ENCODE measurements around the gene TMTC1.

Gene TMTC1

GRCh38 chr12:29780084-29780483 lies 3.7 kb downstream of the TMTC1 start:
- no peak for DNase-seq (ENCODE audit: low read depth)

- DNase-seq (ENCODE audit: low read depth): no peak
These were observed 5.2 kb downstream of the TMTC1 start for GRCh38 chr12:29778531-29778930.

- no peak for DNase-seq (ENCODE audit: low read depth)
These were observed 10.7 kb downstream of the TMTC1 start for GRCh38 chr12:29773076-29773475.

GRCh38 chr12:29771786-29772185 lies 12.0 kb downstream of the TMTC1 start:
- no peak for DNase-seq (ENCODE audit: low read depth)

- no peak for DNase-seq (ENCODE audit: low read depth)
These were observed 12.6 kb downstream of the TMTC1 start for GRCh38 chr12:29771165-29771564.

- DNase-seq (ENCODE audit: low read depth): peak; percentile 22
These were observed 14.4 kb downstream of the TMTC1 start for GRCh38 chr12:29769162-29769858.

GRCh38 chr12:29768372-29768771 lies 15.4 kb downstream of the TMTC1 start:
- no peak for DNase-seq (ENCODE audit: low read depth)

GRCh38 chr12:29763301-29763683 lies 20.4 kb downstream of the TMTC1 start:
- no peak for DNase-seq (ENCODE audit: low read depth)

- DNase-seq (ENCODE audit: low read depth): no peak
These were observed 21.0 kb downstream of the TMTC1 start for GRCh38 chr12:29762637-29763300.

- no peak for DNase-seq (ENCODE audit: low read depth)
These were observed 23.8 kb downstream of the TMTC1 start for GRCh38 chr12:29759950-29760349.

GRCh38 chr12:29756741-29757390 lies 26.9 kb downstream of the TMTC1 start:
- DNase-seq (ENCODE audit: low read depth): no peak

- DNase-seq (ENCODE audit: low read depth): no peak
These were observed 29.2 kb downstream of the TMTC1 start for GRCh38 chr12:29754235-29755189.

- no peak for DNase-seq (ENCODE audit: low read depth)
These were observed 31.6 kb downstream of the TMTC1 start for GRCh38 chr12:29752121-29752520.

GRCh38 chr12:29751676-29752075 lies 32.1 kb downstream of the TMTC1 start:
- DNase-seq (ENCODE audit: low read depth): no peak

GRCh38 chr12:29750928-29751220 lies 32.9 kb downstream of the TMTC1 start:
- DNase-seq (ENCODE audit: low read depth): no peak

GRCh38 chr12:29750131-29750927 lies 33.4 kb downstream of the TMTC1 start:
- DNase-seq (ENCODE audit: low read depth): no peak

- DNase-seq (ENCODE audit: low read depth): no peak
These were observed 39.4 kb downstream of the TMTC1 start for GRCh38 chr12:29744365-29744764.

- peak; percentile 12 for DNase-seq (ENCODE audit: low read depth)
These were observed 39.9 kb downstream of the TMTC1 start for GRCh38 chr12:29743801-29744200.

GRCh38 chr12:29743077-29743476 lies 40.7 kb downstream of the TMTC1 start:
- DNase-seq (ENCODE audit: low read depth): no peak

- no peak for DNase-seq (ENCODE audit: low read depth)
These were observed 41.1 kb downstream of the TMTC1 start for GRCh38 chr12:29742646-29743045.
